PFSK-1 (cell line): ENCODE data around the gene RAD51B.

ENCODE experiments used
- POLR2AphosphoS5 ChIP-seq: IDR thresholded peaks from 2 replicates; pipeline ENCODE4 v1.6.1; 2012; ENCODE audit warnings: low read depth, mild to moderate bottlenecking, control low read depth, low read length, moderate library complexity
- TAF1 ChIP-seq: IDR thresholded peaks from 2 replicates; pipeline ENCODE4 v1.6.1; 2012; ENCODE audit warnings: low read length, control low read depth, borderline replicate concordance; ENCODE audit not compliant: insufficient read depth
- TF ChIP-seq, protein P1 (sequence below), 2 experiments: IDR thresholded peaks; 2 replicates each; pipeline versions ENCODE4 v1.6.1 to v1.8.0; 2011 to 2012; ENCODE audit warnings: low read depth in 2 of 2, low read length in 2 of 2, control low read depth in 1 of 2, inconsistent platforms in 1 of 2, mild to moderate bottlenecking in 1 of 2, moderate library complexity in 1 of 2; ENCODE audit not compliant: insufficient read depth in 1 of 2

- TF ChIP-seq POLR2AphosphoS5 (no peak), TAF1 (no peak)
- TF ChIP-seq, protein P1, sequence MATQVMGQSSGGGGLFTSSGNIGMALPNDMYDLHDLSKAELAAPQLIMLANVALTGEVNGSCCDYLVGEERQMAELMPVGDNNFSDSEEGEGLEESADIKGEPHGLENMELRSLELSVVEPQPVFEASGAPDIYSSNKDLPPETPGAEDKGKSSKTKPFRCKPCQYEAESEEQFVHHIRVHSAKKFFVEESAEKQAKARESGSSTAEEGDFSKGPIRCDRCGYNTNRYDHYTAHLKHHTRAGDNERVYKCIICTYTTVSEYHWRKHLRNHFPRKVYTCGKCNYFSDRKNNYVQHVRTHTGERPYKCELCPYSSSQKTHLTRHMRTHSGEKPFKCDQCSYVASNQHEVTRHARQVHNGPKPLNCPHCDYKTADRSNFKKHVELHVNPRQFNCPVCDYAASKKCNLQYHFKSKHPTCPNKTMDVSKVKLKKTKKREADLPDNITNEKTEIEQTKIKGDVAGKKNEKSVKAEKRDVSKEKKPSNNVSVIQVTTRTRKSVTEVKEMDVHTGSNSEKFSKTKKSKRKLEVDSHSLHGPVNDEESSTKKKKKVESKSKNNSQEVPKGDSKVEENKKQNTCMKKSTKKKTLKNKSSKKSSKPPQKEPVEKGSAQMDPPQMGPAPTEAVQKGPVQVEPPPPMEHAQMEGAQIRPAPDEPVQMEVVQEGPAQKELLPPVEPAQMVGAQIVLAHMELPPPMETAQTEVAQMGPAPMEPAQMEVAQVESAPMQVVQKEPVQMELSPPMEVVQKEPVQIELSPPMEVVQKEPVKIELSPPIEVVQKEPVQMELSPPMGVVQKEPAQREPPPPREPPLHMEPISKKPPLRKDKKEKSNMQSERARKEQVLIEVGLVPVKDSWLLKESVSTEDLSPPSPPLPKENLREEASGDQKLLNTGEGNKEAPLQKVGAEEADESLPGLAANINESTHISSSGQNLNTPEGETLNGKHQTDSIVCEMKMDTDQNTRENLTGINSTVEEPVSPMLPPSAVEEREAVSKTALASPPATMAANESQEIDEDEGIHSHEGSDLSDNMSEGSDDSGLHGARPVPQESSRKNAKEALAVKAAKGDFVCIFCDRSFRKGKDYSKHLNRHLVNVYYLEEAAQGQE (IDR thresholded peaks at IDR 0.05; ENCODE audit: insufficient read depth in 1 of 2, low read depth in 2 of 2, low read length in 2 of 2) = no peak
These were observed 734.7 kb downstream of the RAD51B start for GRCh38 chr14:68554231-68554630.
